Testis (tissue), 2 donors: ENCODE data around the gene APOA4.

Source experiments
- CTCF ChIP-seq, 3 experiments: fragments of 450-650 bp in 2 of 3; fragments of 200-600 bp in 1 of 3; sonication (generic) in 1 of 3; IDR thresholded peaks; one replicate each; pipeline ENCODE4 v1.5.1; 2016 to 2019; ENCODE audit warnings: antibody characterized with exemption in 3 of 3, mild to moderate bottlenecking in 2 of 3, moderate library complexity in 1 of 3
- POLR2A ChIP-seq: fragments of 450-650 bp; IDR thresholded peaks from one replicate; pipeline ENCODE4 v1.6.1; 2017; ENCODE audit warnings: antibody characterized with exemption, mild to moderate bottlenecking, moderate library complexity

GRCh38 chr11:116825434-116825833 is 2.3 kb upstream of the APOA4 start:
- TF ChIP-seq CTCF (IDR thresholded peaks at IDR 0.05) (no peak), POLR2A (no peak)
